ENCODE results near the gene AP2B1. TPM values are rescaled to one million over a fixed set of nuclear protein-coding genes. Genes with fewer than 3 reads are reported as not detected.

AP2B1 gene
- total and polyA plus RNA-seq, 9 of the 15 experiments (the other 6 are each of a cell fraction or from before 2014, with no cell fraction given), result 60.1 to 287 (median 105) TPM

- TF ChIP-seq CTCFL (IDR thresholded peaks at IDR 0.05; ENCODE audit: borderline replicate concordance, insufficient read depth, low read depth, low read length, poor library complexity, severe bottlenecking) (no peak), STAG1 (CRISPR knock-in tag; IDR thresholded peaks at IDR 0.05; ENCODE audit: borderline replicate concordance) (no peak), RFX7 (CRISPR knock-in tag; IDR thresholded peaks at IDR 0.05) (no peak), POLR2G (IDR thresholded peaks at IDR 0.05; ENCODE audit: low read depth, low read length) (no peak), NR0B1 (IDR thresholded peaks at IDR 0.05; ENCODE audit: partially characterized antibody) (no peak), ATF3 (IDR thresholded peaks at IDR 0.05) (no peak), ATF3 (CRISPR knock-in tag; conservative IDR thresholded peaks at IDR 0.05) (no peak), ZNF174 (CRISPR knock-in tag; IDR thresholded peaks at IDR 0.05) (no peak), RAD51 (IDR thresholded peaks at IDR 0.05; ENCODE audit: borderline replicate concordance, low read depth) (no peak), MXD1 (CRISPR knock-in tag; IDR thresholded peaks at IDR 0.05; ENCODE audit: borderline replicate concordance, poor library complexity, severe bottlenecking) (no peak), ZNF232 (CRISPR knock-in tag; IDR thresholded peaks at IDR 0.05) (no peak), SUPT5H (IDR thresholded peaks at IDR 0.05) (no peak), TAF7 (tag; IDR thresholded peaks at IDR 0.05) (no peak)
These were observed 155.9 kb downstream of the AP2B1 start (continued) for GRCh38 chr17:35742896-35743477.

All from K562 (cell line).